Measurements from ENCODE around the gene EIF3D. TPM values are rescaled to one million over a fixed set of nuclear protein-coding genes. Genes with fewer than 3 reads are reported as not detected.

EIF3D gene
- total and polyA plus RNA-seq, 9 of the 15 experiments (the other 6 are each of a cell fraction or from before 2014, with no cell fraction given), result 191 to 422 (median 279) TPM

DNA sequence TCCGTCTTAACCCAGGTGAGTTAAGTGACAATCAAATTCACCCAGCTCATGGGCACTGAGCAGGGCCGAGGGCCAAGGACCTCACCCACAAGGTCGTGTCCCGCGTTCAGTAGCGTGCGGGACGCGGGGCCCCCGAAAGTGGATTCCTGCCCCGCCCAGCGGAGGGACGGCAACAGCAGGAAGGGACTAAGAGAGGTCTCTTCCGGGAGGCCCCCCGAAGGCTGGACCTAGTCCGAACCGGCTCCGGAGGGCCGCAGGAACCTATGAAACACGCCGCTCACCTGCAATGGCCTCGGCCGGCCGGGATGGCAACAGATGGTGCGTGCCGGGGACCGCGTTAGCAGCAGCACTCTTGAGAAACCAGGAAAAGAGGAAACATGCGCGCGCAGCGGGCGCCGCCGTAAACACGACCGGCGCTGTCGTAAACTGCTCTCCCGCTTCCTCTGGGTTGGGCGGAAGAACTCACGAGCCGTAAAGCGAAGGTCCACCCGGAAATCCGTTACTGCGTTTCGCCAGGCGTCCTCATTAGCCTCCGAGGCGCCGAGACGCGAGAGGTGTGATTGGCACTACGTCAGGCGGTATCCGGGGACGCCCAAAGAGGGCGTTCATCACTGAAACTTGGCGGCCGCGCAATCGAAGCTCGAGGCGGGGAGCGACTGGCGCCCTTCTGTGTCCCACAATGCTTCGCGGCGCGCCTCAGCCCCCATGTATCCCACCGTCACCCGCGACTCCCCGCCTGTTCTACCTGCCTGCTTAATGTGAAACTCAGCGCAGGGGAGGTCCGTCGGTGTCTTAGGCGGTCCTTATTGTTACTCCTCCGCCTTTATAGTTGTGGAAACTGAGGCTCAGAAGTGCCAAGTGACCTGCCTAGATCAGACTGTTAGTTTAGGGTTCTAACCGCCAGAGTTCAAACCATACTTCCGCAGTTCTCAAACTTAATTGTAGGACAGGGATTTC is at the start of gene EIF3D (continued):
- TF ChIP-seq, protein P1, sequence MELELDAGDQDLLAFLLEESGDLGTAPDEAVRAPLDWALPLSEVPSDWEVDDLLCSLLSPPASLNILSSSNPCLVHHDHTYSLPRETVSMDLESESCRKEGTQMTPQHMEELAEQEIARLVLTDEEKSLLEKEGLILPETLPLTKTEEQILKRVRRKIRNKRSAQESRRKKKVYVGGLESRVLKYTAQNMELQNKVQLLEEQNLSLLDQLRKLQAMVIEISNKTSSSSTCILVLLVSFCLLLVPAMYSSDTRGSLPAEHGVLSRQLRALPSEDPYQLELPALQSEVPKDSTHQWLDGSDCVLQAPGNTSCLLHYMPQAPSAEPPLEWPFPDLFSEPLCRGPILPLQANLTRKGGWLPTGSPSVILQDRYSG (tag; conservative IDR thresholded peaks at IDR 0.05; ENCODE audit: low read depth), result no peak
- TF ChIP-seq HIVEP1 (CRISPR knock-in tag; IDR thresholded peaks at IDR 0.05) (no peak; the same call in 1 of the 2 replicates), SOX6 (IDR thresholded peaks at IDR 0.05) (no peak), ZNF134 (CRISPR knock-in tag; conservative IDR thresholded peaks at IDR 0.05) (no peak), ESRRB (CRISPR knock-in tag; IDR thresholded peaks at IDR 0.05; ENCODE audit: borderline replicate concordance) (no peak), XRCC3 (IDR thresholded peaks at IDR 0.05) (no peak), TAF1 (IDR thresholded peaks at IDR 0.05; ENCODE audit: control insufficient read depth, extremely low read depth, insufficient read depth, low read length, severe bottlenecking) (peak; percentile 90), ZFPM2 (CRISPR knock-in tag; IDR thresholded peaks at IDR 0.05) (no peak), FOXA1 (IDR thresholded peaks at IDR 0.05; ENCODE audit: borderline replicate concordance) (no peak), GABPA (tag; conservative IDR thresholded peaks at IDR 0.05; ENCODE audit: low read depth) (peak; percentile 95), TGIF2 (CRISPR knock-in tag; IDR thresholded peaks at IDR 0.05) (no peak), NFIX (CRISPR knock-in tag; IDR thresholded peaks at IDR 0.05; ENCODE audit: low read depth) (no peak), FIP1L1 (IDR thresholded peaks at IDR 0.05; ENCODE audit: low read depth, low read length, poor library complexity, severe bottlenecking) (no peak)
- TF ChIP-seq, protein P2, sequence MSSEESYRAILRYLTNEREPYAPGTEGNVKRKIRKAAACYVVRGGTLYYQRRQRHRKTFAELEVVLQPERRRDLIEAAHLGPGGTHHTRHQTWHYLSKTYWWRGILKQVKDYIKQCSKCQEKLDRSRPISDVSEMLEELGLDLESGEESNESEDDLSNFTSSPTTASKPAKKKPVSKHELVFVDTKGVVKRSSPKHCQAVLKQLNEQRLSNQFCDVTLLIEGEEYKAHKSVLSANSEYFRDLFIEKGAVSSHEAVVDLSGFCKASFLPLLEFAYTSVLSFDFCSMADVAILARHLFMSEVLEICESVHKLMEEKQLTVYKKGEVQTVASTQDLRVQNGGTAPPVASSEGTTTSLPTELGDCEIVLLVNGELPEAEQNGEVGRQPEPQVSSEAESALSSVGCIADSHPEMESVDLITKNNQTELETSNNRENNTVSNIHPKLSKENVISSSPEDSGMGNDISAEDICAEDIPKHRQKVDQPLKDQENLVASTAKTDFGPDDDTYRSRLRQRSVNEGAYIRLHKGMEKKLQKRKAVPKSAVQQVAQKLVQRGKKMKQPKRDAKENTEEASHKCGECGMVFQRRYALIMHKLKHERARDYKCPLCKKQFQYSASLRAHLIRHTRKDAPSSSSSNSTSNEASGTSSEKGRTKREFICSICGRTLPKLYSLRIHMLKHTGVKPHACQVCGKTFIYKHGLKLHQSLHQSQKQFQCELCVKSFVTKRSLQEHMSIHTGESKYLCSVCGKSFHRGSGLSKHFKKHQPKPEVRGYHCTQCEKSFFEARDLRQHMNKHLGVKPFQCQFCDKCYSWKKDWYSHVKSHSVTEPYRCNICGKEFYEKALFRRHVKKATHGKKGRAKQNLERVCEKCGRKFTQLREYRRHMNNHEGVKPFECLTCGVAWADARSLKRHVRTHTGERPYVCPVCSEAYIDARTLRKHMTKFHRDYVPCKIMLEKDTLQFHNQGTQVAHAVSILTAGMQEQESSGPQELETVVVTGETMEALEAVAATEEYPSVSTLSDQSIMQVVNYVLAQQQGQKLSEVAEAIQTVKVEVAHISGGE (CRISPR knock-in tag; IDR thresholded peaks at IDR 0.05), result peak; percentile 46 to 97 (median 82); a peak in 5 of 6 replicates
- TF ChIP-seq, protein P3, sequence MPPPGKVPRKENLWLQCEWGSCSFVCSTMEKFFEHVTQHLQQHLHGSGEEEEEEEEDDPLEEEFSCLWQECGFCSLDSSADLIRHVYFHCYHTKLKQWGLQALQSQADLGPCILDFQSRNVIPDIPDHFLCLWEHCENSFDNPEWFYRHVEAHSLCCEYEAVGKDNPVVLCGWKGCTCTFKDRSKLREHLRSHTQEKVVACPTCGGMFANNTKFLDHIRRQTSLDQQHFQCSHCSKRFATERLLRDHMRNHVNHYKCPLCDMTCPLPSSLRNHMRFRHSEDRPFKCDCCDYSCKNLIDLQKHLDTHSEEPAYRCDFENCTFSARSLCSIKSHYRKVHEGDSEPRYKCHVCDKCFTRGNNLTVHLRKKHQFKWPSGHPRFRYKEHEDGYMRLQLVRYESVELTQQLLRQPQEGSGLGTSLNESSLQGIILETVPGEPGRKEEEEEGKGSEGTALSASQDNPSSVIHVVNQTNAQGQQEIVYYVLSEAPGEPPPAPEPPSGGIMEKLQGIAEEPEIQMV (tag; conservative IDR thresholded peaks at IDR 0.05; ENCODE audit: low read depth), result no peak
- TF ChIP-seq, protein P4, sequence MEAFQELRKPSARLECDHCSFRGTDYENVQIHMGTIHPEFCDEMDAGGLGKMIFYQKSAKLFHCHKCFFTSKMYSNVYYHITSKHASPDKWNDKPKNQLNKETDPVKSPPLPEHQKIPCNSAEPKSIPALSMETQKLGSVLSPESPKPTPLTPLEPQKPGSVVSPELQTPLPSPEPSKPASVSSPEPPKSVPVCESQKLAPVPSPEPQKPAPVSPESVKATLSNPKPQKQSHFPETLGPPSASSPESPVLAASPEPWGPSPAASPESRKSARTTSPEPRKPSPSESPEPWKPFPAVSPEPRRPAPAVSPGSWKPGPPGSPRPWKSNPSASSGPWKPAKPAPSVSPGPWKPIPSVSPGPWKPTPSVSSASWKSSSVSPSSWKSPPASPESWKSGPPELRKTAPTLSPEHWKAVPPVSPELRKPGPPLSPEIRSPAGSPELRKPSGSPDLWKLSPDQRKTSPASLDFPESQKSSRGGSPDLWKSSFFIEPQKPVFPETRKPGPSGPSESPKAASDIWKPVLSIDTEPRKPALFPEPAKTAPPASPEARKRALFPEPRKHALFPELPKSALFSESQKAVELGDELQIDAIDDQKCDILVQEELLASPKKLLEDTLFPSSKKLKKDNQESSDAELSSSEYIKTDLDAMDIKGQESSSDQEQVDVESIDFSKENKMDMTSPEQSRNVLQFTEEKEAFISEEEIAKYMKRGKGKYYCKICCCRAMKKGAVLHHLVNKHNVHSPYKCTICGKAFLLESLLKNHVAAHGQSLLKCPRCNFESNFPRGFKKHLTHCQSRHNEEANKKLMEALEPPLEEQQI (IDR thresholded peaks at IDR 0.05), result no peak

Data from K562 (cell line).